HG02870 (cell line): Measurements from ENCODE around the gene ADAP1.

Experiments
- ATAC-seq: cut with Tn5 transposase; IDR thresholded peaks from one replicate; pipeline ENCODE4 v1.9.1; 2021; ENCODE audit warnings: mild to moderate bottlenecking, moderate library complexity; ENCODE audit not compliant: unreplicated experiment

The ADAP1 gene

DNA sequence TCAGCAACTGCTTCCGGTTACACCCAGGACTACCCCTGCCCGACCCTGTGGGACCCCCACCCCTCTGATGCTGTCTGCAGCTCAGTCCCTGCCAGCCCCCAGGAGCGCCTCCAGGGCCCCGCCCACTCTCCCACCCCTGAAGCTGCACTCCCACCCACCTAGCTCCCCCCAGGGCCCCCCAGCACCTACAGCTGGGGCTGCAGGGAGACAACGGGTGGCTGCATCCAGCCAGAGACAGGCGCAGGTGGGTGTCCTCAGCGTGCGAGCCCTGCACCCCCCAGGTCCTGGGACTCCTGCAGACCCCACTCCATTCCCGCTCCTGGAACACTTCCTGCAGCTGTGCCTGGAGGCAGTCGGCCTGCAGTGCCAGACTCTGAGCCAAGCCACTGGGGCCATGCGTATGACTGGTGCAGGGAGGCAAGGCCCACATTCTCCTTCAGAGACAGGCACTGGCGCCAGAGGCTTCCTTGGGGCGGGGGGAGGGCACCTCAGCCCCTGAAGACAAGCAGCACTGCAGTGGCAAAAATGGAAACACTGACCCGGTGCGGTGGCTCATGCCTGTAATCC lies 34.6 kb upstream of the ADAP1 start:
- no peak for ATAC-seq

DNA sequence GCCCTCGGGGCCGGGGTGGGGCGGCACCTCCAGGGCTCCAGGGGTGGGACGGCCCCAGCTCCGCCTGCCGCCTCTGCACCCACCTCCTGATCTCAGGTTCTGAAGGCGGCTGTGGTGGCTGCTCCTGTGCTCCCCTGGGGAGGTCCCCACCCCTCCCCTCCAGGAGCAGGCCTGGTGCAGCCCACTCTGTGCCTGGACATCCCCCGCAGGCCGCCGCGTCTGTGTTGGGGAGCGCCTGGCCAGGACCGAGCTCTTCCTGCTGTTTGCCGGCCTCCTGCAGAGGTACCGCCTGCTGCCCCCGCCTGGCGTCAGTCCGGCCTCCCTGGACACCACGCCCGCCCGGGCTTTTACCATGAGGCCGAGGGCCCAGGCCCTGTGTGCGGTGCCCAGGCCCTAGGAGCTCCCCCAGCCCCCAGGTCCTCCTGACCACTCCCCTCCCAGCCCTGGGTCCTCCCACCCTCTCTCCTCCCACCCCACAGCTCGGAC lies 34.0 kb upstream of the ADAP1 start:
- no peak for ATAC-seq

DNA sequence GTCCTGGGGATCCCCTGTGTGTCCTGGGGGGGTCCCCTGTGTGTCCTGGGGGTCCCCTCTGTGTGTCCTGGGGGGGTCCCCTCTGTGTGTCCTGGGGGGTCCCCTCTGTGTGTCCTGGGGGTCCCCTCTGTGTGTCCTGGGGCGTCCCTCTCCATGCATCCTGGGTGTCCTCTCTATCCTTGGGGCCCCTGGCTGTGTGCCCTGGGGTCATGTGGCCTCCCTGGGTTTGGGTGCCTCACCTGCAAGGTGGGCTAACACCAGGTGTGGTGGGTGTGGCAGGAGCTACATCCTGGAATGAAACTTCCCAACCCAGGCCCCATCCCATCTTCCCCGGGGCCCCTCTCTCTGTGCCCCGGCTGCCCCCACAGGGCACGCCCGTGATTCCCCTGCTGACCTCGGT lies 33.4 kb upstream of the ADAP1 start:
- ATAC-seq, result no peak

GRCh38 chr7:986766-987751 lies 32.6 kb upstream of the ADAP1 start:
- no peak for ATAC-seq

DNA sequence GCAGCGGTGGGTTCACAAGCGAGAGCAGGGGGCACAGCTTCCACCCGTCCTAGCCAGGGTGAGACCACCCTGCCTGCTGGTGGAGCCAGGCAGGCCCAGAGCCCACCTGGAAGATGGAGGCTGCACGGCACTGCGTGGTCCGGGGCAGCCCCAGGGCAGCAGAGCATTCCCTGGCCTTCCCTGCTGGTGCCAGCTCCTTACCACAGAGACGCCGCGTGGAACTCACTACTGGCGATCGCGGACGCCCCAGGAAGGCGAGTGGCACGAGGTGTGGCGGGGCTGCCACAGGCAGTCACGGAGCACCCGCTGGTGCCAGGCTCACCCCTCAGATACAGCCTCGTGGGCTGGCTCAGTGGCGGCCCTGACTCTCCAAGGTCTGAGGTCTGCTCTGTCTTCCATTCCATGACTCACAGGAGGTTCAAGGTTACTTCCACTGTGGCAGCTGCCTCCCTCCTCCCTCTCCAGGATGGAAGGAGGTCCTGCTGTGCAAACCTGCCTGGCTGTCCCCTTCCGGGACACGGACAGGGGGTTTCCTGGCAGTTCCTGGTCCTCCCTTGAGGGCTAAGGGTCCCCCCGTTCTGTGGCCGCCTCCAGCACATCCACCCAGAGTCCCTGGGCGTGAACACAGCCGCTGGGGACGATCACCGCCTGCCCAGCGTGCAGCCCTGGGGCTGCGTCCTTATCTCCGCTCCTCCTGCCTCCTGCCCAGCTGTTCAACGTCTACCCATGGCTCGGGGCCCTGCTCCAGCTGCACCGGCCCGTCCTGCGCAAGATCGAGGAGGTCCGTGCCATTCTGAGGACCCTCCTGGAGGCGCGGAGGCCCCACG lies 31.6 kb upstream of the ADAP1 start:
- ATAC-seq, result no peak

DNA sequence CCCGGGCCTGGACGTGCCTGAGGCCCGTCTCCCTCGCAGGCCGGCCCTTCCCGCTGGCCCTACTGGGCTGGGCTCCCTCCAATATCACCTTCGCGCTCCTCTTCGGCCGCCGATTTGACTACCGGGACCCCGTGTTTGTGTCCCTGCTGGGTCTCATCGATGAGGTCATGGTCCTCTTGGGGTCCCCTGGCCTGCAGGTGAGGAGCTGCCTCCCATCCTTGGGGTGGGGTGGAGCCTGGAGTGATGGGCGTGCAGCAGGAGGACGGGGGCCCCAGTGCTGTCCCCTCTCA lies 30.6 kb upstream of the ADAP1 start:
- no peak for ATAC-seq

DNA sequence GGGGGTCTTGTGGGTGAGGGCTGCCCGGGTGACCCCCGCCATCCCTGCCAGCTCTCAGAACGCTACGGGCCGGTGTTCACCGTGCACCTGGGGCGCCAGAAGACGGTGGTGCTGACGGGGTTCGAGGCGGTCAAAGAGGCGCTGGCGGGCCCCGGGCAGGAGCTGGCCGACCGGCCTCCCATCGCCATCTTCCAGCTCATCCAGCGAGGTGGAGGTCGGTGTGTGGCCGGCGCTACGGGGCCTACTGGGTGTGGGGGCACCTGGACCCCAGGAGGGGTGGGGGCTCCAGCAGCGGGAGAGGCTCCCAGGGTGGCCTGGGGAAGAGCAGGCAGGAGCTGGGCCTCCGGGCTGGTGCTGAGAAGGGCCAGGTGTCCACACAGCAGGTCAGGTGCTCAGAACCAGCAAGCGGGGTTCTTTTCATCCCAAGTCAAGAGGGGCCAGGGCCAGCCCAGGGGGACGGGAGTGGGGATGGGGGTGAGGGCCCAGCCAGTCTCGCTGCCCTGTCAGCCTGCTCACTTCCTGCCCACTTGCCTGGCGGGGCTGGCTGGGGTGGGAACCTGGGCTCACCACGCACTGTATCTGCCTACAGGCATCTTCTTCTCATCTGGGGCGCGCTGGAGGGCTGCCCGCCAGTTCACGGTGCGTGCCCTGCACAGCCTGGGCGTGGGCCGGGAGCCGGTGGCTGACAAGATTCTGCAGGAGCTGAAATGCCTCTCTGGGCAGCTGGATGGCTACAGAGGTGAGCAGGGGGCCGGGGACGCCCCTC lies 30.1 kb upstream of the ADAP1 start:
- no peak for ATAC-seq

- ATAC-seq, result no peak
Observed at GRCh38 chr7:983616-984071, 29.2 kb upstream of the ADAP1 start.

- ATAC-seq, result no peak
Observed at GRCh38 chr7:983004-983615, 28.6 kb upstream of the ADAP1 start, which contains the start of gene CYP2W1. Gene CYP2W1, plus strand, starts transcription at chr7:983181. Its CDS starts 31 bp downstream, at chr7:983212.

DNA sequence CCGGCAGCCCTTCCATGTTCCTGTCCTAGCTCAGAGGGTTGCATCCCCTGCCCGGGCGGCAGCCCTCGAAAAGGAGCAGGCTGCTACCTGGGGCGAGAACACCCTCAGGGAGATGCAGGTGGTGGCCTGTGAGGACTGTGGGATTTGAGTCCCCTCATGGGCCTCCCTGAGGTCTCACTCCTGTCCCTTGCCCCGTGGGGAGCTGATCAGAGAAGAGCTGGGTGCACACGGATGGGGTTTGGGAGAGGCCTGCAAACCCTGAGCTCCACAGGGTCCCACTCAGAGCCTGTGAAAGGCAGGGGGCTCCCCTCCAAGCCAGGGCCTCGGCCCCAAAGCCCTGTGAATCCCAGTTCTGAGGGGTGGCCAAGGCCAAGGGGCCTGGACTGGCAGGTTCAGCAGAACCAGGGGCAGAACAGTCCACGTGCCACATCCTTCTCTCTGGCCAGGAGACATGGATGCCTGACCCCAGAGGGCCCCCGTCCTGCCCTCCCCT lies 28.1 kb upstream of the ADAP1 start:
- no peak for ATAC-seq

GRCh38 chr7:981793-982510 lies 27.5 kb upstream of the ADAP1 start:
- no peak for ATAC-seq

GRCh38 chr7:979886-980571 lies 25.5 kb upstream of the ADAP1 start:
- ATAC-seq, result no peak

DNA sequence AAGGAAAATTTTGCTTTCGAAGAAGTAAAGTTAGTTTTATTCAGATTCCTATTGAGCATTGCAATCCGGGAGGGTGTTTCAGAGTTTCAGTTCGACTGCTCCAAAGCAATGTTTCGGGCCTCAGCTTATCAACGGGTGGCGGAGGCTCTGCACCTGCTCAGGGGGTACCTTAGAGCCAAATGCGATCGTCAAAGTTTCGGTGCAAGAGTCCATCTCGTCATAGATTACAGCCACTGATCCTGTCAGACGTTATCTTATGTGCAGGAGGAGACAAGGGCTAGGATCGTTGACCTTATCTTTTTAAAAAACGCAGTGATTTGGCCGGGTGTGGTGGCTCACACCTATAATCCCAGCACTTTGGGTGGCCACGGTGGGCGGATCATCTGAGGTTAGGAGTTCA lies 24.7 kb upstream of the ADAP1 start:
- ATAC-seq, result no peak

DNA sequence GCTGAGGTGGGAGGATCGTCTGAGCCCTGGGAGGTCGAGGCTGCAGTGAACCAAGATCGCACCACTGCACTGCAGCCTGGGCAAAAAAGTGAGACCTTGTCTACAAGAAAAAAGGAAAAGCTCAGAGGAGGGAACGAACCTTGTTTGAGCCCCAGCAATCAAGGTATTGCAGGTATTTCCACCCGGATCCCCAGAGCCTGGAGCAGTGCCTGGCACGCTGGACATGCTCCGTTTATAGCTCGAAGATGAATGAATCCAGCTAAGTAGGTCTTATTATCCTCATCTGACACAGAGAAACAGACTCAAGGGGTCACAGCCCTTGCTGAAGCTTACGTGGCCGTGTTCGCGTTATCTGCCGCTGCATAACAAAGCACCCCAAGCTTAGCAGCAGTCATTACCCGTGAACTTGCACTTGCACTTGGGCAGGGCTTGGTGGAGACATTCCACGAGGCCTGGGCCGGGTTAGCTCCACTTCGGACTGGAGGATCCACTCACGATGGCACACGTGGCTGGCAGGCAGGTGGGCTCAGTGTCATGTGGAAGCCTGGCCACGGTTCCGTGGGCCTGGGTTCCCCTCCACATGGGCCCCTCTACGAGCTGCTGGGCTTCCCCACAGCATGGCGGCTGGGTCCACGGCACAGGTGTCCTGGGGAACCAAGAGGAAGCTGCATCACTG lies 24.1 kb upstream of the ADAP1 start:
- ATAC-seq, result no peak

DNA sequence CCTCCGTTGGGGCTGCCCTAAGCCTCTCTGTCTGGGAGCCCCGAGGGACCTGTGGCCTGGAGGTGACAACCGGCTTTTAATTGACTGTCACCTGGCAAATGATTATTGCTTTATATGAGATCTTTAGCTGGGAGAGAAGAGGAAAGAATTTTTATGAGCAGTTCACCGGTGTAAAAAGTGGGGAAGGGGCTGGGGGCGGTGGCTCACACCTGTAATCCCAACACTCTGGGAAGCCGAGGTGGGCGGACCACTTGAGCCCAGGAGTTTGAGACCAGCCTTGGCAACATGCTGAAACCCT lies 23.5 kb upstream of the ADAP1 start:
- ATAC-seq, result no peak

- ATAC-seq, result no peak
Observed at GRCh38 chr7:977326-978048, 23.0 kb upstream of the ADAP1 start.

DNA sequence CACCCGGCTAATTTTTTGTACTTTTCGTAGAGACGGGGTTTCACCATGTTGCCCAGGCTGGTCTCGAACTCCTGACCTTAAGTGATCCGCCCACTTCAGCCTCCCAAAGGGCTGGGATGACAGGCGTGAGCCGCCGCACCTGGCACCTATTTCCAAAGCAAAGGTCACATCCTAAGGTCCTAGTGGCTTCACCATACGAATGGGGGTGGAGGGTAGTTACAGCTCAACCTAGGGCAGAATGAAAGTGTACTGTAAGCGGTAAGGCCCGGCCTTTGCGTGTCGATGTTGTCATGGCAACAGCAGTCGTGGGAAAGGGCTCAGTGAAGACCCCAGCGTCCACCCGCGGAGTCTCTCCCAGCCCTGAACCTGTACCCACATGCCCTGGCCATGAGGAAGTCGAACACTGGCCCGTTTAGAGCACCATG lies 22.4 kb upstream of the ADAP1 start:
- ATAC-seq, result no peak
